Type B pancreatic cell (in vitro differentiated cells): ENCODE data around the gene CHAC1. TPM values are rescaled to one million over a fixed set of nuclear protein-coding genes. Genes with fewer than 3 reads are reported as not detected.

Source experiments
- DNase-seq: peaks from one replicate; pipeline ENCODE4 v3.0.0; 2021; ENCODE audit warnings: mixed read lengths; ENCODE audit not compliant: unreplicated experiment; ENCODE audit errors: extremely low spot score
- H3K27ac Mint-ChIP-seq: 2 replicates; pipeline ENCODE4 v1.8.0; 2021; ENCODE audit warnings: mild to moderate bottlenecking, mixed read lengths
- H3K27me3 Mint-ChIP-seq: 2 replicates; pipeline ENCODE4 v1.8.0; 2021; ENCODE audit warnings: mixed read lengths
- H3K36me3 Mint-ChIP-seq: 2 replicates; pipeline ENCODE4 v1.8.0; 2021; ENCODE audit warnings: mixed read lengths
- H3K4me1 Mint-ChIP-seq: one replicate; pipeline ENCODE4 v1.8.0; 2021; ENCODE audit warnings: mixed read lengths; ENCODE audit not compliant: unreplicated experiment
- H3K4me3 Mint-ChIP-seq: 2 replicates; pipeline ENCODE4 v1.8.0; 2021; ENCODE audit warnings: mild to moderate bottlenecking, mixed read lengths
- H3K9me3 Mint-ChIP-seq: 2 replicates; pipeline ENCODE4 v1.8.0; 2021; ENCODE audit warnings: mixed read lengths
- CTCF ChIP-seq: fragments of 200-600 bp; sonication (generic); conservative IDR thresholded peaks from 2 replicates; pipeline ENCODE4 v1.5.0; 2021; ENCODE audit warnings: antibody characterized with exemption, mild to moderate bottlenecking
- total RNA-seq: library from RNA; stranded (reverse); gene quantifications from 2 replicates; pipeline ENCODE4 v1.2.1, GENCODE V29; 2021; ENCODE audit warnings: low replicate concordance

CHAC1 gene
- total RNA-seq, 1 donor from 2014 or later: 7.8 TPM

GRCh38 chr15:40964634-40965033 lies 11.4 kb downstream of the CHAC1 start:
- no peaks in the 10 kb centered on the region for H3K27me3 Mint-ChIP-seq
- no peak overlapping the region for H3K27ac Mint-ChIP-seq
- no peak for DNase-seq
- no peak overlapping the region for H3K4me3 Mint-ChIP-seq
- no peaks in the 10 kb centered on the region for H3K36me3 Mint-ChIP-seq
- no peak for TF ChIP-seq CTCF
- no peaks in the 10 kb centered on the region for H3K9me3 Mint-ChIP-seq
- H3K4me1 Mint-ChIP-seq: peaks cover 17% of the 10 kb centered on the region

- Mint-ChIP-seq H3K9me3 (no peaks in the 10 kb centered on the region), H3K27me3 (no peaks in the 10 kb centered on the region), H3K4me1 (peaks cover 13% of the 10 kb centered on the region), H3K36me3 (no peaks in the 10 kb centered on the region), H3K4me3 (no peak overlapping the region), H3K27ac (no peak overlapping the region)
- TF ChIP-seq CTCF: no peak
- DNase-seq: no peak
Observed at GRCh38 chr15:40968290-40969085, 15.2 kb downstream of the CHAC1 start.

GRCh38 chr15:40969363-40969762 lies 16.1 kb downstream of the CHAC1 start:
- no peaks in the 10 kb centered on the region for H3K9me3 Mint-ChIP-seq
- peaks cover 13% of the 10 kb centered on the region for H3K4me1 Mint-ChIP-seq
- no peak overlapping the region for H3K27ac Mint-ChIP-seq
- DNase-seq: no peak
- H3K27me3 Mint-ChIP-seq: no peaks in the 10 kb centered on the region
- no peak overlapping the region for H3K4me3 Mint-ChIP-seq
- H3K36me3 Mint-ChIP-seq: no peaks in the 10 kb centered on the region
- no peak for TF ChIP-seq CTCF

GRCh38 chr15:40974879-40975278 lies 21.6 kb downstream of the CHAC1 start:
- no peak for TF ChIP-seq CTCF
- no peak for DNase-seq
- H3K36me3 Mint-ChIP-seq: peaks cover 4% of the 10 kb centered on the region
- H3K4me3 Mint-ChIP-seq: no peak overlapping the region
- no peaks in the 10 kb centered on the region for H3K27me3 Mint-ChIP-seq
- H3K9me3 Mint-ChIP-seq: no peaks in the 10 kb centered on the region
- H3K4me1 Mint-ChIP-seq: peaks cover 6% of the 10 kb centered on the region
- no peak overlapping the region for H3K27ac Mint-ChIP-seq

- Mint-ChIP-seq H3K36me3 (peaks cover 17% of the 10 kb centered on the region), H3K4me3 (no peak overlapping the region), H3K4me1 (peaks cover 6% of the 10 kb centered on the region), H3K9me3 (no peaks in the 10 kb centered on the region), H3K27ac (no peak overlapping the region), H3K27me3 (no peaks in the 10 kb centered on the region)
- TF ChIP-seq CTCF: no peak
- no peak for DNase-seq
Observed at GRCh38 chr15:40976819-40977218, 23.5 kb downstream of the CHAC1 start.
